LNCAP (cell line): Measurements from ENCODE around the gene SPATA24.

Experiments
- CTCF ChIP-seq: fragments of 450-650 bp; IDR thresholded peaks from 2 replicates; pipeline ENCODE4 v1.5.1; 2017; ENCODE audit warnings: mild to moderate bottlenecking

SPATA24 gene

GRCh38 chr5:139379626-139380449 lies 24.1 kb downstream of the SPATA24 start:
- no peak for TF ChIP-seq CTCF

- TF ChIP-seq CTCF: no peak
Measured at GRCh38 chr5:139378941-139379361, 24.9 kb downstream of the SPATA24 start.

GRCh38 chr5:139378101-139378825 lies 25.6 kb downstream of the SPATA24 start:
- TF ChIP-seq CTCF: no peak

- TF ChIP-seq CTCF: no peak
Measured at GRCh38 chr5:139377226-139377625, 26.7 kb downstream of the SPATA24 start.

GRCh38 chr5:139376364-139376763 lies 27.5 kb downstream of the SPATA24 start:
- TF ChIP-seq CTCF: no peak

DNA sequence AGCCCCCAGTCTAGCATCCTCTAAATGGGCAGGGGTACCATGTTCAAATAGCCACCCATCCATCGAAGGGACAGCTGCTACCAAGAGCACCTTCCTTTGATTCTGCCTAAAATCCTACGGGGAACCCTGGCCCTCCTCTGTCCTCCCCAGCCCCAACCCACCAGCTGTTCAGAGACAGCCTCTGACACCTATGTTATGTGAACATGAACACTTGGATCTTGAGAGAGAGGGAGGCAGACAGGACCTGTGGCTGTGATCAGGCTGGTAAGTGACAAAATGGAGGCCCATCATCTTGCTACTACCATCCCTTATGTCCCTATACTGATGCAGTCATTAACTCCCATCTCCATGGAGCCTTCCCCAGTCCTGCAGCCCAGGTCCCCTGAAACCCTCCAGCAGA lies 29.0 kb downstream of the SPATA24 start:
- TF ChIP-seq CTCF: no peak

DNA sequence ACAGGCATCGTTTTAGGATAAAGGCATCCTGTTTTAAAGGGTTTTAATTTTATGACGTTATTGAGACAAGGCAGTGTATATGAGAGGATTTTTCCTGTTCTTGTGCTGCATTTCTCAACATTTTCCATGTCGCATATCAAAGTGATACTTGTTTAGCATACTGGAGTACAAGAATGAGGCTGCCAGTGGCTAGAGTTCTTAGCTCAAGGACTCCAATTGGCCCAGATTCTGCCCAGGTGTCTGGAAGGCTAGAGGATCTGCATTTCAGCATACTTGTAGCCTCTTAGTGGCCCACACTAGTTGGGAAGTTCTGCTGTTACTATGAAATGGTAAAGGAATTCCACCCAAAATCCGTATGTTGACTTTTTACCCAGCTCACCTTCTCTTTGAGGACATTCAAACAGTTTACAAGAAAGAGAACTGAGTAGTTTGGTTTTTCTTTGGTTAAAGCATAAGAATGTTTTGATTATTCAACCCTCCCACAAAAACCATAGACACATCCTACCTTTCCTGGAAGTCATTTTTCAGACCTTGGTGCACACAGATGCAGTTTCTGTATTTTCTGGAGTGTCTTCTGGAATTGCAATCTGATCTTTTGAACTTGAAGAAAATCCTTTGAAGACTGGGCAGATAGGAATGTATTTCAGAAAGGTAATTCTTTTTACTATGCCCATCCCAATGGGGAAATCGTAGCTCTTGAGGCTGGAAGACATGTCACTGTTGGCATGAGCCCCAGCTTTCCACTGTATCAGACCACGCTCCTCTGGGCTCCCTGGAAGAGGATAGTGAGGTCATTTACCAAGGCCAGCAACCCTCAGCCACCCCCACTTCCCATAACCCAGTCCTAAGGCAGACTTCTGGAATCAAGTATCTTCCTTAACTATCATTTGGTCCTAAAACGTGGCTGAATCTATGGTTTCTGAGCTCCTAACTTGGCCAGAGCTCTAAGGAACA lies 32.1 kb downstream of the SPATA24 start:
- TF ChIP-seq CTCF: no peak
